Measurements from ENCODE around the gene LRRC4C. TPM values are rescaled to one million over a fixed set of nuclear protein-coding genes. Genes with fewer than 3 reads are reported as not detected.

The LRRC4C gene
- total and polyA plus RNA-seq, 4 experiments from 2014 or later, result not detected

GRCh38 chr11:41328324-41328723, 131.1 kb downstream of the LRRC4C start:
- intact Hi-C loops (cut with micrococcal nuclease), result no loop called here
- ChIA-PET CTCF (ENCODE audit: partially characterized antibody) (no interaction called here), POLR2A (ENCODE audit: partially characterized antibody) (no interaction called here)
- no peaks in the 10 kb centered on the region for H3K36me3 Mint-ChIP-seq
- no peaks in the 10 kb centered on the region for H3K27me3 Mint-ChIP-seq
- H3K27me3 ChIP-seq (ENCODE audit: insufficient read depth, low read length), result no peaks in the 10 kb centered on the region
- H3K4me3 Mint-ChIP-seq, result no peak overlapping the region
- peaks cover 5 to 23% (median 14%) of the 10 kb centered on the region in 8 donors for H3K9me3 Mint-ChIP-seq
- H3K4me1 Mint-ChIP-seq, result no peaks in the 10 kb centered on the region
- H3K9me3 ChIP-seq (ENCODE audit: control insufficient read depth in 1 of 2, low read length in 2 of 2), result peaks cover 0 to 8% of the 10 kb centered on the region in 2 donors
- DNase-seq, result no peak
- H3K27ac ChIP-seq (ENCODE audit: low read depth, low read length), result no peak overlapping the region
- no peaks in the 10 kb centered on the region for H3K4me1 ChIP-seq (ENCODE audit: insufficient read depth, low read length)
- no peaks in the 10 kb centered on the region for H3K36me3 ChIP-seq (ENCODE audit: insufficient read depth, low read length)
- H3K27ac Mint-ChIP-seq, result no peak overlapping the region
- no peak overlapping the region for H3K4me3 ChIP-seq (ENCODE audit: low read length in 2 of 2)

- ChIA-PET CTCF (ENCODE audit: partially characterized antibody) (no interaction called here), POLR2A (ENCODE audit: partially characterized antibody) (no interaction called here)
- H3K4me1 ChIP-seq (ENCODE audit: insufficient read depth, low read length), result no peaks in the 10 kb centered on the region
- no peak overlapping the region for H3K27ac ChIP-seq (ENCODE audit: low read depth, low read length)
- H3K36me3 ChIP-seq (ENCODE audit: insufficient read depth, low read length), result no peaks in the 10 kb centered on the region
- Mint-ChIP-seq H3K27me3 (no peaks in the 10 kb centered on the region), H3K4me1 (no peaks in the 10 kb centered on the region), H3K4me3 (no peak overlapping the region), H3K27ac (no peak overlapping the region), H3K36me3 (no peaks in the 10 kb centered on the region), H3K9me3 (peaks cover 4 to 22% (median 10%) of the 10 kb centered on the region in 8 donors)
- H3K4me3 ChIP-seq (ENCODE audit: low read length in 2 of 2), result no peak overlapping the region
- H3K9me3 ChIP-seq (ENCODE audit: control insufficient read depth in 1 of 2, low read length in 2 of 2), result peaks cover 0 to 5% of the 10 kb centered on the region in 2 donors
- DNase-seq, result no peak
- no peaks in the 10 kb centered on the region for H3K27me3 ChIP-seq (ENCODE audit: insufficient read depth, low read length)
- intact Hi-C loops (cut with micrococcal nuclease), result no loop called here
Measured at GRCh38 chr11:41323446-41323845, 136.0 kb downstream of the LRRC4C start.

- ChIA-PET CTCF (ENCODE audit: partially characterized antibody) (no interaction called here), POLR2A (ENCODE audit: partially characterized antibody) (no interaction called here)
- H3K4me3 ChIP-seq (ENCODE audit: low read length in 2 of 2), result no peak overlapping the region
- DNase-seq, result no peak
- H3K27me3 ChIP-seq (ENCODE audit: insufficient read depth, low read length), result no peaks in the 10 kb centered on the region
- Mint-ChIP-seq H3K9me3 (peaks cover 1 to 12% (median 3%) of the 10 kb centered on the region in 8 donors), H3K4me3 (no peak overlapping the region), H3K36me3 (no peaks in the 10 kb centered on the region), H3K27ac (no peak overlapping the region), H3K27me3 (no peaks in the 10 kb centered on the region), H3K4me1 (no peaks in the 10 kb centered on the region)
- peaks cover 0 to 1% of the 10 kb centered on the region in 2 donors for H3K9me3 ChIP-seq (ENCODE audit: control insufficient read depth in 1 of 2, low read length in 2 of 2)
- H3K4me1 ChIP-seq (ENCODE audit: insufficient read depth, low read length), result no peaks in the 10 kb centered on the region
- H3K36me3 ChIP-seq (ENCODE audit: insufficient read depth, low read length), result no peaks in the 10 kb centered on the region
- no peak overlapping the region for H3K27ac ChIP-seq (ENCODE audit: low read depth, low read length)
- intact Hi-C loops (cut with micrococcal nuclease), result no loop called here
Measured at GRCh38 chr11:41320653-41321052, 138.8 kb downstream of the LRRC4C start.

- DNase-seq, result no peak
- Histone ChIP-seq H3K27me3 (ENCODE audit: insufficient read depth, low read length) (no peaks in the 10 kb centered on the region), H3K36me3 (ENCODE audit: insufficient read depth, low read length) (no peaks in the 10 kb centered on the region), H3K9me3 (ENCODE audit: control insufficient read depth in 1 of 2, low read length in 2 of 2) (no peaks in the 10 kb centered on the region), H3K27ac (ENCODE audit: low read depth, low read length) (no peak overlapping the region), H3K4me1 (ENCODE audit: insufficient read depth, low read length) (no peaks in the 10 kb centered on the region), H3K4me3 (ENCODE audit: low read length in 2 of 2) (no peak overlapping the region)
- Mint-ChIP-seq H3K9me3 (peaks cover 0 to 14% (median 3%) of the 10 kb centered on the region in 8 donors), H3K36me3 (no peaks in the 10 kb centered on the region), H3K27ac (no peak overlapping the region), H3K4me3 (no peak overlapping the region), H3K4me1 (no peaks in the 10 kb centered on the region), H3K27me3 (no peaks in the 10 kb centered on the region)
- POLR2A ChIA-PET (ENCODE audit: partially characterized antibody), result no interaction called here
- intact Hi-C loops (cut with micrococcal nuclease), result no loop called here
- CTCF ChIA-PET (ENCODE audit: partially characterized antibody), result no interaction called here
Measured at GRCh38 chr11:41320238-41320637, 139.2 kb downstream of the LRRC4C start.

GRCh38 chr11:41319434-41319833, 140.0 kb downstream of the LRRC4C start:
- POLR2A ChIA-PET (ENCODE audit: partially characterized antibody), result no interaction called here
- Mint-ChIP-seq H3K27ac (no peak overlapping the region), H3K36me3 (no peaks in the 10 kb centered on the region), H3K4me1 (no peaks in the 10 kb centered on the region), H3K4me3 (no peak overlapping the region), H3K27me3 (no peaks in the 10 kb centered on the region), H3K9me3 (peaks cover 0 to 15% (median 3%) of the 10 kb centered on the region in 8 donors)
- no peak for DNase-seq
- no peak overlapping the region for H3K4me3 ChIP-seq (ENCODE audit: low read length in 2 of 2)
- no peaks in the 10 kb centered on the region for H3K27me3 ChIP-seq (ENCODE audit: insufficient read depth, low read length)
- CTCF ChIA-PET (ENCODE audit: partially characterized antibody), result no interaction called here
- H3K9me3 ChIP-seq (ENCODE audit: control insufficient read depth in 1 of 2, low read length in 2 of 2), result no peaks in the 10 kb centered on the region
- intact Hi-C loops (cut with micrococcal nuclease), result no loop called here
- no peaks in the 10 kb centered on the region for H3K4me1 ChIP-seq (ENCODE audit: insufficient read depth, low read length)
- H3K36me3 ChIP-seq (ENCODE audit: insufficient read depth, low read length), result no peaks in the 10 kb centered on the region
- no peak overlapping the region for H3K27ac ChIP-seq (ENCODE audit: low read depth, low read length)

- no peaks in the 10 kb centered on the region for H3K9me3 ChIP-seq (ENCODE audit: control insufficient read depth in 1 of 2, low read length in 2 of 2)
- no peaks in the 10 kb centered on the region for H3K27me3 ChIP-seq (ENCODE audit: insufficient read depth, low read length)
- H3K36me3 Mint-ChIP-seq, result no peaks in the 10 kb centered on the region
- no peak overlapping the region for H3K27ac Mint-ChIP-seq
- H3K4me3 ChIP-seq (ENCODE audit: low read length in 2 of 2), result no peak overlapping the region
- no peak overlapping the region for H3K27ac ChIP-seq (ENCODE audit: low read depth, low read length)
- no peaks in the 10 kb centered on the region for H3K27me3 Mint-ChIP-seq
- no peak overlapping the region for H3K4me3 Mint-ChIP-seq
- intact Hi-C loops (cut with micrococcal nuclease), result no loop called here
- ChIA-PET CTCF (ENCODE audit: partially characterized antibody) (no interaction called here), POLR2A (ENCODE audit: partially characterized antibody) (no interaction called here)
- H3K4me1 Mint-ChIP-seq, result no peaks in the 10 kb centered on the region
- DNase-seq, result no peak
- H3K9me3 Mint-ChIP-seq, result peaks cover 0 to 19% (median 4%) of the 10 kb centered on the region in 8 donors
- no peaks in the 10 kb centered on the region for H3K36me3 ChIP-seq (ENCODE audit: insufficient read depth, low read length)
- no peaks in the 10 kb centered on the region for H3K4me1 ChIP-seq (ENCODE audit: insufficient read depth, low read length)
Measured at GRCh38 chr11:41316751-41317150, 142.7 kb downstream of the LRRC4C start.

- Histone ChIP-seq H3K4me1 (ENCODE audit: insufficient read depth, low read length) (no peaks in the 10 kb centered on the region), H3K27me3 (ENCODE audit: insufficient read depth, low read length) (no peaks in the 10 kb centered on the region), H3K27ac (ENCODE audit: low read depth, low read length) (no peak overlapping the region), H3K36me3 (ENCODE audit: insufficient read depth, low read length) (no peaks in the 10 kb centered on the region), H3K4me3 (ENCODE audit: low read length in 2 of 2) (no peak overlapping the region), H3K9me3 (ENCODE audit: control insufficient read depth in 1 of 2, low read length in 2 of 2) (no peaks in the 10 kb centered on the region)
- DNase-seq, result no peak
- no peaks in the 10 kb centered on the region for H3K4me1 Mint-ChIP-seq
- intact Hi-C loops (cut with micrococcal nuclease), result no loop called here
- H3K4me3 Mint-ChIP-seq, result no peak overlapping the region
- H3K27ac Mint-ChIP-seq, result no peak overlapping the region
- no peaks in the 10 kb centered on the region for H3K36me3 Mint-ChIP-seq
- ChIA-PET CTCF (ENCODE audit: partially characterized antibody) (no interaction called here), POLR2A (ENCODE audit: partially characterized antibody) (no interaction called here)
- H3K27me3 Mint-ChIP-seq, result no peaks in the 10 kb centered on the region
- peaks cover 0 to 12% (median 3%) of the 10 kb centered on the region in 8 donors for H3K9me3 Mint-ChIP-seq
Measured at GRCh38 chr11:41313226-41313625, 146.2 kb downstream of the LRRC4C start.

GRCh38 chr11:41309716-41310115, 149.7 kb downstream of the LRRC4C start:
- Histone ChIP-seq H3K27ac (ENCODE audit: low read depth, low read length) (no peak overlapping the region), H3K27me3 (ENCODE audit: insufficient read depth, low read length) (no peaks in the 10 kb centered on the region), H3K9me3 (ENCODE audit: control insufficient read depth in 1 of 2, low read length in 2 of 2) (no peaks in the 10 kb centered on the region), H3K36me3 (ENCODE audit: insufficient read depth, low read length) (no peaks in the 10 kb centered on the region), H3K4me1 (ENCODE audit: insufficient read depth, low read length) (no peaks in the 10 kb centered on the region), H3K4me3 (ENCODE audit: low read length in 2 of 2) (no peak overlapping the region)
- Mint-ChIP-seq H3K4me3 (no peak overlapping the region), H3K27me3 (no peaks in the 10 kb centered on the region), H3K4me1 (peaks cover 0 to 3% (median under 1%) of the 10 kb centered on the region in 4 donors), H3K27ac (no peak overlapping the region), H3K9me3 (peaks cover 0 to 15% (median 5%) of the 10 kb centered on the region in 8 donors), H3K36me3 (no peaks in the 10 kb centered on the region)
- intact Hi-C loops (cut with micrococcal nuclease), result no loop called here
- DNase-seq, result no peak
- CTCF ChIA-PET (ENCODE audit: partially characterized antibody), result no interaction called here
- POLR2A ChIA-PET (ENCODE audit: partially characterized antibody), result no interaction called here
